ENCODE data around the gene SCG5. TPM values are rescaled to one million over a fixed set of nuclear protein-coding genes. Genes with fewer than 3 reads are reported as not detected.

The SCG5 gene
- total RNA-seq, 1 donor from 2014 or later, result 18.2 TPM

DNA sequence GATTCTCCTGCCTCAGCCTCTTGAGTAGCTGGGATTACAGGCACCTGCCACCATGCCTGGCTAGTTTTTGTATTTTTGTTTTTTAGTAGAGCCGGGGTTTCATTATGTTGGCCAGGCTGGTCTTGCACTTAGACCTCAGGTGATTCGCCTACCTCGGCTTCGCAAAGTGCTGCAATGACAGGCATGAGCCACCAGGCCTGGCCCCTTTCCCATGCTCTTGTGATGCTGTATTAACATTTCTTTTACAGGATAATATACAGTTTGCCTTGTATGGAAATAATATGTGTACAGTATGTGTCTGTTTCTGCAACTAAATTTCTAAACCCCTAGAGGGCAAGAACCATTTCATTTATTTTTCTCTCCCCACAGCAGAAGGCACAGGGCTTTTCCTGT, 37.8 kb downstream of the SCG5 start:
- no peak for DNase-seq (ENCODE audit: low spot score, unreplicated experiment)
- Mint-ChIP-seq H3K27me3 (no peaks in the 10 kb centered on the region), H3K4me1 (ENCODE audit: low read depth) (peaks cover 12% of the 10 kb centered on the region), H3K4me3 (ENCODE audit: low read depth) (no peak overlapping the region), H3K9me3 (ENCODE audit: low read depth) (no peaks in the 10 kb centered on the region), H3K36me3 (ENCODE audit: insufficient read depth) (no peaks in the 10 kb centered on the region), H3K27ac (no peak overlapping the region)
- TF ChIP-seq, protein P1, sequence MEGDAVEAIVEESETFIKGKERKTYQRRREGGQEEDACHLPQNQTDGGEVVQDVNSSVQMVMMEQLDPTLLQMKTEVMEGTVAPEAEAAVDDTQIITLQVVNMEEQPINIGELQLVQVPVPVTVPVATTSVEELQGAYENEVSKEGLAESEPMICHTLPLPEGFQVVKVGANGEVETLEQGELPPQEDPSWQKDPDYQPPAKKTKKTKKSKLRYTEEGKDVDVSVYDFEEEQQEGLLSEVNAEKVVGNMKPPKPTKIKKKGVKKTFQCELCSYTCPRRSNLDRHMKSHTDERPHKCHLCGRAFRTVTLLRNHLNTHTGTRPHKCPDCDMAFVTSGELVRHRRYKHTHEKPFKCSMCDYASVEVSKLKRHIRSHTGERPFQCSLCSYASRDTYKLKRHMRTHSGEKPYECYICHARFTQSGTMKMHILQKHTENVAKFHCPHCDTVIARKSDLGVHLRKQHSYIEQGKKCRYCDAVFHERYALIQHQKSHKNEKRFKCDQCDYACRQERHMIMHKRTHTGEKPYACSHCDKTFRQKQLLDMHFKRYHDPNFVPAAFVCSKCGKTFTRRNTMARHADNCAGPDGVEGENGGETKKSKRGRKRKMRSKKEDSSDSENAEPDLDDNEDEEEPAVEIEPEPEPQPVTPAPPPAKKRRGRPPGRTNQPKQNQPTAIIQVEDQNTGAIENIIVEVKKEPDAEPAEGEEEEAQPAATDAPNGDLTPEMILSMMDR (IDR thresholded peaks at IDR 0.05; ENCODE audit: unreplicated experiment), result peak; percentile 8

DNA sequence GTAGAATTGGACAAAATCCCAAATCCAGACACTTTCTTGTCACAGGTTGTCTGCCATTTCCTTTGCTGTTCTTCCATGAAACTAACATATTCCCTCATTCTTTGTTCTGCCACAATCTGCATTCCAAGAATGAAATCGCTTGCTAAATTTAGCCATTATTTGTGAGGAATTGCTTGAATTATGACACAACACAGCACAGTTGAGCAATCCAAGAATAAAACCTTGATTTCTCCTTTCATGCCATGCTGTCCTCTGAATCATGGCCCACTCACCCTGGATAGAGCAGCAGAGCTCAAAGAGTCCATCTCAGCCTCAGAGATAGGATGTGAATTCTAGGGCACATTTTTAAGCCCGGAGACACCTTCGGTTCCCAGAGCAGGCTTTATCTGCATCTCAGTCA, 41.1 kb downstream of the SCG5 start:
- H3K36me3 Mint-ChIP-seq (ENCODE audit: insufficient read depth), result peaks cover 3% of the 10 kb centered on the region
- H3K4me3 Mint-ChIP-seq (ENCODE audit: low read depth), result no peak overlapping the region
- H3K9me3 Mint-ChIP-seq (ENCODE audit: low read depth), result peaks cover 7% of the 10 kb centered on the region
- TF ChIP-seq, protein P1 (IDR thresholded peaks at IDR 0.05; ENCODE audit: unreplicated experiment), result no peak
- DNase-seq (ENCODE audit: low spot score, unreplicated experiment), result no peak
- H3K27ac Mint-ChIP-seq, result no peak overlapping the region
- H3K27me3 Mint-ChIP-seq, result no peaks in the 10 kb centered on the region
- peaks cover 4% of the 10 kb centered on the region for H3K4me1 Mint-ChIP-seq (ENCODE audit: low read depth)

DNA sequence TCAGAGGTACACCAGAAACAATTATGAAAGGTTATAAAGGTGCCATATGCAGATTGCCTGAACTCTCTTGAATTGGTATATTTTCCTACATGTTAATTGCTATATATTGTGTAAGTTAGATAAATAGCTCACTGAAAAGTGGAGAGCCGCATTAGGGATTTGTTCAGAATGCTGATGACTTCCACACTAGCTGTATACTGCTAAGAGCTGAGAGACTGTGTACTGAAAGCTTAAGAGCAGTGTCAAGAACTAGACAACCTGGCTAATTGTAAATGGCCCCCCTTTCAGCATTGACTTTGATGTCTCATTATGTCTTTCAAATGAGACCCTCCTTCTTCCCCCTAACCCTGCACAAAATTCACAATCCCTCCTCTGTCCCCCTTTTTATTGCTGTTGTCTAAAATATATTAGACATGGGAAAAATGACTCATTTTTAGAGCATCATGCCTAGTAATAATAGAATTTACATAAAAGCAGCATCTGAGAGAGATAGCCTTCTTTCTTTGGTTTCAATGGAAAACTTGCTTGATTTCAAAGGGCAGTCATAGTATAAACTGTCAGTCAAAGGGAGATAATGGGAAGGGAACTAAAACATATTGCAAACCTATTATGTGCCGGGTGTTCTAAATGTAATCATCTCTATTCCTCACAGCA, 41.6 kb downstream of the SCG5 start:
- TF ChIP-seq, protein P1 (IDR thresholded peaks at IDR 0.05; ENCODE audit: unreplicated experiment), result no peak
- Mint-ChIP-seq H3K27ac (no peak overlapping the region), H3K4me3 (ENCODE audit: low read depth) (no peak overlapping the region), H3K9me3 (ENCODE audit: low read depth) (peaks cover 7% of the 10 kb centered on the region), H3K4me1 (ENCODE audit: low read depth) (peaks cover 1% of the 10 kb centered on the region), H3K36me3 (ENCODE audit: insufficient read depth) (peaks cover 3% of the 10 kb centered on the region), H3K27me3 (no peaks in the 10 kb centered on the region)
- DNase-seq (ENCODE audit: low spot score, unreplicated experiment), result no peak

DNA sequence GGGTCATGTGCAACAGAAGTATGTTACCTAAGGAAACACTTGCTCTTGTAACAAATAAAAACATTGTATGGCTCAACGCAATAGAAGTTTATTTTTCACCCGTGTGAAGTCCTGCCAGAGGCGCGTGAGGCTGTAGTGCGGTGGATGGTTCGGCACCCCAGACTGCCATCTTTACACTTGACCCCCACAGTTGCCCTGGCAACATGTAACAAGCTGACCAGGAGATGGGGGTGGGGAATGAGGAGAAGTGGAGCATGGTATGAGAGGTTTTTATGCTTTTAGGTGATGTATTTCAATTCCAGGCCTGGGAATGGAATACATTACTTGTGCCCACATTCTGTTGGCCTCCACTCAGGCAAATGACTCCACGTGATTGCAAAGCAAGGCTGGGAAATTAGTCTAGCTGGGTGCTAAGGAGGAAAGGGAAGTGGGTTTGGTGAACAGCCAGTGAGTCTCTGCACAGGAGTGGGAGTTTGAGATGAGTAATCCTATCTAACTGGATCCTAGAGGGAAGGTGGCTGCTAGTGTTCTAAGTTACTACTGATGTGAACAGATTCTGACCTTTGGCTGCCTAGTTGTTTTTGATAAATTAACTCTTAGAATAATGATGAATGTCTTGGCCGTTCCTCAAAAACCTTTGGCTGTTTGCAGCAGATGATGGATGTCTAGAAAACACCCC, 42.5 kb downstream of the SCG5 start:
- H3K36me3 Mint-ChIP-seq (ENCODE audit: insufficient read depth), result peaks cover 3% of the 10 kb centered on the region
- DNase-seq (ENCODE audit: low spot score, unreplicated experiment), result no peak
- H3K4me3 Mint-ChIP-seq (ENCODE audit: low read depth), result no peak overlapping the region
- no peaks in the 10 kb centered on the region for H3K27me3 Mint-ChIP-seq
- H3K27ac Mint-ChIP-seq, result no peak overlapping the region
- TF ChIP-seq, protein P1 (IDR thresholded peaks at IDR 0.05; ENCODE audit: unreplicated experiment), result no peak
- H3K4me1 Mint-ChIP-seq (ENCODE audit: low read depth), result peaks cover 1% of the 10 kb centered on the region
- H3K9me3 Mint-ChIP-seq (ENCODE audit: low read depth), result peaks cover 7% of the 10 kb centered on the region

DNA sequence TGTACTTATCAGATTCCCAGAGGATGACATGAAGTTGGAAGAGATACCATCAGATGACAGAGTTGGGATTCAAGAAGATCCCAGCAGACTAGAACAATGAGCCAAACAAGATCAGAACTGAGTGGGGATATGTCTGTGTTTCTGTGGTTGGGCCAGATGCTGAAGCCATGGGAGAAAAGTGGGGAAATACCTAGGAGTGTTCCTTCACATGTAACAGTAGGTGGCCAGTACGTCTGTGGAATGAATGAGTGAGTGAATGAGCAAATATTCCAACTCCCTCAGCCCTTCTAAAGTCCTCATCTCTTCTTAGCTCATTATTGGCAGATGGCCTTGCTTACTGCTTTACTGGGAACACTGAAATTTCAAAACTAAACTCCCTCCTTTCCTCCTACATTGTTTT, 44.1 kb downstream of the SCG5 start:
- Mint-ChIP-seq H3K27ac (no peak overlapping the region), H3K4me1 (ENCODE audit: low read depth) (peaks cover 1% of the 10 kb centered on the region), H3K4me3 (ENCODE audit: low read depth) (no peak overlapping the region), H3K9me3 (ENCODE audit: low read depth) (peaks cover 7% of the 10 kb centered on the region), H3K27me3 (no peaks in the 10 kb centered on the region), H3K36me3 (ENCODE audit: insufficient read depth) (peaks cover 3% of the 10 kb centered on the region)
- no peak for DNase-seq (ENCODE audit: low spot score, unreplicated experiment)
- TF ChIP-seq, protein P1 (IDR thresholded peaks at IDR 0.05; ENCODE audit: unreplicated experiment), result no peak
